A549 (cell line): ENCODE measurements around the gene DMRTC2. TPM values are rescaled to one million over a fixed set of nuclear protein-coding genes. Genes with fewer than 3 reads are reported as not detected.

Experiments
- ATAC-seq, 2 experiments: fragments of 200-7000 bp in 1 of 2; fragments of >200 bp in 1 of 2; cut with Nextera tagmentation in 1 of 2; cut with Tn5 transposase in 1 of 2; 3 replicates each; pipeline versions ENCODE4 v1.8.0 to v1.9.1; 2018 to 2020; ENCODE audit warnings: mild to moderate bottlenecking in 1 of 2, moderate library complexity in 1 of 2
- CTCF ChIA-PET: fragments of 300-600 bp; sonication (Branson Sonifier 250); formaldehyde crosslinking; extraction: SDS; loops from one replicate; lab custom pipeline; 2021; ENCODE audit warnings: antibody characterized with exemption, inconsistent platforms; lab: Yijun Ruan, JAX
- POLR2A ChIA-PET: fragments of 350-600 bp; formaldehyde crosslinking; extraction: SDS; loops from one replicate; lab custom pipeline; 2021; ENCODE audit warnings: antibody characterized with exemption, inconsistent platforms; lab: Yijun Ruan, JAX
- DNase-seq, 2 experiments: peaks; one replicate each; pipeline versions ENCODE4 v3.0.0 to v3.0.0-alpha.2; 2011 to 2016; ENCODE audit warnings: low read depth in 1 of 2, low spot score in 1 of 2
- FAIRE-seq: peaks from 2 replicates; lab custom pipeline; 2011; peaks lifted over from hg19 to GRCh38; lab: Jason Lieb, UNC
- H3K27ac ChIP-seq, 2 experiments: fragments of >200 bp; sonication (Bioruptor Twin); formaldehyde crosslinking; 3 replicates each; pipeline ENCODE4 v1.5.1; 2016 to 2017
- H3K4me1 ChIP-seq: fragments of >200 bp; sonication (Bioruptor Twin); formaldehyde crosslinking; 3 replicates; pipeline ENCODE4 v1.6.1; 2016
- H3K4me2 ChIP-seq: fragments of >200 bp; sonication (Bioruptor Twin); formaldehyde crosslinking; 3 replicates; pipeline ENCODE4 v1.6.1; 2016
- H3K4me3 ChIP-seq: fragments of >200 bp; sonication (Bioruptor Twin); formaldehyde crosslinking; 3 replicates; pipeline ENCODE4 v1.5.1; 2016
- H3K9me3 ChIP-seq: fragments of >200 bp; sonication (Bioruptor Twin); formaldehyde crosslinking; 3 replicates; pipeline ENCODE4 v1.6.1; 2016
- ATOH8 ChIP-seq: fragments of 250-450 bp; sonication (Bioruptor Pico); IDR thresholded peaks from 2 replicates; pipeline ENCODE4 v1.5.0; 2020; ENCODE audit warnings: low read depth, mild to moderate bottlenecking, moderate library complexity
- CHD2 ChIP-seq: fragments of 150-350 bp; IDR thresholded peaks from 2 replicates; pipeline ENCODE4 v1.6.1; 2014; ENCODE audit warnings: low read length; ENCODE audit not compliant: partially characterized antibody
- CHD4 ChIP-seq: fragments of 200-600 bp; sonication (generic); IDR thresholded peaks from 2 replicates; pipeline ENCODE4 v1.6.1; 2016; ENCODE audit warnings: antibody characterized with exemption, mild to moderate bottlenecking, borderline replicate concordance
- CTCF ChIP-seq: fragments of >200 bp; sonication (Bioruptor Twin); formaldehyde crosslinking; IDR thresholded peaks from 3 replicates; pipeline ENCODE4 v1.5.1; 2016
- EHF ChIP-seq: fragments of 250-450 bp; sonication (Bioruptor Pico); IDR thresholded peaks from 2 replicates; pipeline ENCODE4 v1.5.0; 2020; ENCODE audit warnings: mild to moderate bottlenecking
- ELK1 ChIP-seq: fragments of 150-350 bp; IDR thresholded peaks from 2 replicates; pipeline ENCODE4 v1.6.1; 2014; ENCODE audit warnings: low read depth, mild to moderate bottlenecking, low read length
- EP300 ChIP-seq, 2 experiments: fragments of >200 bp; sonication (Bioruptor Twin); formaldehyde crosslinking; IDR thresholded peaks; 2 replicates in 1 of 2; 3 replicates in 1 of 2; pipeline ENCODE4 v1.6.1; 2016 to 2017
- GATA3 ChIP-seq: IDR thresholded peaks from 2 replicates; pipeline ENCODE4 v1.6.1; 2012; ENCODE audit warnings: borderline replicate concordance
- JUN ChIP-seq, 2 experiments: fragments of >200 bp; sonication (Bioruptor Twin); formaldehyde crosslinking; IDR thresholded peaks; 2 replicates in 1 of 2; 3 replicates in 1 of 2; pipeline ENCODE4 v1.6.1; 2016 to 2017
- JUNB ChIP-seq: fragments of >200 bp; sonication (Bioruptor Twin); formaldehyde crosslinking; IDR thresholded peaks from 2 replicates; pipeline ENCODE4 v1.6.1; 2016
- PBX3 ChIP-seq: IDR thresholded peaks from 2 replicates; pipeline ENCODE4 v1.6.1; 2012
- POLR2A ChIP-seq: IDR thresholded peaks from 2 replicates; pipeline ENCODE4 v1.6.1; 2012; ENCODE audit warnings: mild to moderate bottlenecking, low read length
- RAD21 ChIP-seq, 2 experiments: fragments of >200 bp in 1 of 2; sonication (Bioruptor Twin) in 1 of 2; formaldehyde crosslinking in 1 of 2; IDR thresholded peaks in 1 of 2; conservative IDR thresholded peaks in 1 of 2; 2 replicates in 1 of 2; 3 replicates in 1 of 2; pipeline ENCODE4 v1.6.1; 2012 to 2018; ENCODE audit warnings: inconsistent platforms in 1 of 2
- REST ChIP-seq: fragments of 200-600 bp; sonication (generic); IDR thresholded peaks from 2 replicates; pipeline ENCODE4 v1.6.1; 2016; ENCODE audit warnings: antibody characterized with exemption, mild to moderate bottlenecking, moderate library complexity
- SMC3 ChIP-seq: fragments of >200 bp; sonication (Bioruptor Twin); formaldehyde crosslinking; IDR thresholded peaks from 3 replicates; pipeline ENCODE4 v1.6.1; 2018; ENCODE audit warnings: inconsistent platforms
- SREBF2 ChIP-seq: fragments of 450-650 bp; IDR thresholded peaks from 2 replicates; pipeline ENCODE4 v1.6.1; 2014; ENCODE audit warnings: mild to moderate bottlenecking, moderate library complexity
- TFCP2L1 ChIP-seq: fragments of 250-450 bp; sonication (Bioruptor Pico); IDR thresholded peaks from 2 replicates; pipeline ENCODE4 v1.5.0; 2021; ENCODE audit warnings: mild to moderate bottlenecking
- TP53 ChIP-seq: fragments of 250-450 bp; sonication (Bioruptor Pico); IDR thresholded peaks from 2 replicates; pipeline ENCODE4 v1.5.0; 2021; ENCODE audit warnings: mild to moderate bottlenecking, moderate library complexity
- ZFP36 ChIP-seq: fragments of 450-650 bp; IDR thresholded peaks from 2 replicates; pipeline ENCODE4 v1.6.1; 2014; ENCODE audit warnings: borderline replicate concordance; ENCODE audit not compliant: partially characterized antibody
- ZSCAN20 ChIP-seq: fragments of 250-450 bp; sonication (Bioruptor Pico); IDR thresholded peaks from 2 replicates; pipeline ENCODE4 v1.8.0; 2022; ENCODE audit warnings: mild to moderate bottlenecking, moderate library complexity
- WGBS: methylation state at CpG from one replicate; pipeline ENCODE4 v1.1.6; 2017; ENCODE audit errors: missing lambda C conversion rate; 5-methylcytosine and 5-hydroxymethylcytosine counted together
- polyA plus RNA-seq, 4 experiments: library from polyadenylated mRNA; depleted of rRNA in 3 of 4; stranded (reverse); fragments of >200 nt; fragmentation: RNase III in 1 of 4; extraction: RNeasy Plus Mini Kit Qiagen cat#74134 plus additional on column Dnase treatment in 1 of 4; gene quantifications; 2 replicates in 3 of 4; 3 replicates in 1 of 4; pipeline ENCODE4 v1.2.3, GENCODE V29; 2011 to 2017

The DMRTC2 gene
- polyA plus RNA-seq, 2 of the 4 experiments (the other 2 are of a cell fraction) = not detected

DNA sequence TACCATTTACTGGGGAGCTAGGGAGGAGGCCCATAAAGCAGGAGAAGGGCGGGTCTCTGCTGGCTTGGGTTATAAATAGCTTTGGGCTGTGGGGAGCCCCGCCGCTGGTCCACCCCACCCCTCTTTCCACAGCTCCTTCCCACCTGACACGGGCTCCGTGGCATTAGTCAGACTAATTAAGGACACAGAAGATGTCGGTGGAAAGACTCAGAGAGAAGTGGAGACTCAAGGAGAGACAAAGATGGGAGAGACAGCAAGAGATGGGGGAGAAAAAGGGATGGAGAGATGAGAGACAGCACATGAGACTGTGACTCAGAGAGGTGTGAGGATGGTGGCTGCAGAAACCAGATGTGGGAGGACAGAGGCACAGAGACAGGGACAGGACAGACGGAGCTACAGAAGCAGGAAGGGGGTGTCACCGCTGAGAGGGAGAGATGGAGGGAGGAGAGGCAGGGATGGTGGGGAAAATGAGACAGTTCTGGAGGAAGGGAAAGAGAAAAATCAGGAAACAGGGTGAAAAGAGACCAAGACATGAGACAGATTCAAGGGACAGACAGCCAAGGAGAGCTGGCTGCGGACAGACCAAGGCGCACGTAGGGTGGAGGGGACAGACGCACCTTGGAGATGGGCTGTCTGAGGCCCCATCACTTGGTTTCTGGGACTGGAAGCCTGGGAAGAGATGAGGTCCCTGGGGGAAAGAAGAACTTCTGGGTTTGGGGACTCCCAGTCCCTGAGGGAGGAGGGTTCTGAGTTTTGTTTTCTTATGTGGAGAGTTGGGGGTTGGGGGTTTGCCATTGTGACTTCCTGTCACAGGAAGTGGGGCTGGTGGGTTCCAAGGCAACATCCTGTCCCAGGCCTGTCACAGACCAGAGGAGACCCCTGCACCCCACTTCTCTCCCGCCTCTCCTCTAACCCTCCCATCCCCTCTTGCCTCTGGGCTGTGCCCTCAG lies 42.2 kb downstream of the DMRTC2 start:
- FAIRE-seq (no peak), ATAC-seq (no peak), DNase-seq (no peak)
- no peak for TF ChIP-seq CHD4
- TF ChIP-seq CTCF = no peak
- TF ChIP-seq JUN (IDR thresholded peaks at IDR 0.05) = 0 out of 5 replicates have a peak, but pooled peaks of 1 of the 2 experiments have one; percentile 7
- TF ChIP-seq TP53 (CRISPR knock-in tag) = no peak
- TF ChIP-seq POLR2A = no peak
- TF ChIP-seq CHD2 = no peak
- no peak overlapping the region for H3K4me3 ChIP-seq
- peaks cover 15% of the 10 kb centered on the region for H3K4me1 ChIP-seq
- no peaks in the 10 kb centered on the region for H3K9me3 ChIP-seq
- CTCF ChIA-PET = interaction anchor here (0.8 to 6.5 kb wide), 15 partner anchors 9 to 514 kb away, joined by 3 to 63 read pairs (median 9); partner anchors contain the start of genes CD79A and RABAC1
- POLR2A ChIA-PET = interaction anchor here (1.1 kb wide), 1 partner anchor 27 kb away, joined by 3 read pairs; the partner anchor contains the start of gene RPS19
- 85% methylated on average over 13 of the region's 13 CpGs for WGBS
- H3K4me2 ChIP-seq = no peak overlapping the region
- H3K27ac ChIP-seq = 0 out of 6 replicates have a peak overlapping the region, but pooled peaks of 1 of the 2 experiments have one; percentile 0

- H3K4me3 ChIP-seq = no peak overlapping the region
- no peaks in the 10 kb centered on the region for H3K9me3 ChIP-seq
- TF ChIP-seq ZFP36 (no peak), CTCF (no peak), ELK1 (no peak), EHF (no peak), ATOH8 (no peak), TFCP2L1 (no peak), JUN (IDR thresholded peaks at IDR 0.05) (0 out of 5 replicates have a peak, but pooled peaks of 1 of the 2 experiments have one; percentile 15), SREBF2 (no peak), SMC3 (no peak), RAD21 (conservative IDR thresholded peaks at IDR 0.05 in 1 of 2, IDR thresholded peaks at IDR 0.05 in 1 of 2) (peak in 1 of 2 experiments; percentile 23; a peak in 2 of 5 replicates), ZSCAN20 (CRISPR knock-in tag) (no peak), REST (no peak), JUNB (no peak), EP300 (IDR thresholded peaks at IDR 0.05) (no peak), GATA3 (no peak), PBX3 (no peak)
- ATAC-seq (no peak), DNase-seq (no peak), FAIRE-seq (no peak)
- H3K4me2 ChIP-seq = no peak overlapping the region
- ChIA-PET POLR2A (interaction anchor here (0.9 kb wide), 1 partner anchor 72 kb away, joined by 3 read pairs; no protein-coding TSS in a partner anchor), CTCF (interaction anchor here (0.7 to 2.9 kb wide), 7 partner anchors 14 to 136 kb away, joined by 3 to 14 read pairs (median 4); no protein-coding TSS in a partner anchor)
- 0 out of 6 replicates have a peak overlapping the region, but pooled peaks of 1 of the 2 experiments have one; percentile 0 for H3K27ac ChIP-seq
- WGBS = 84% methylated on average over 17 of the region's 17 CpGs
- H3K4me1 ChIP-seq = peaks cover 15% of the 10 kb centered on the region
Measured at GRCh38 chr19:41887711-41888382, 43.0 kb downstream of the DMRTC2 start.
